Measurements from ENCODE around the gene GLT6D1. TPM values are rescaled to one million over a fixed set of nuclear protein-coding genes. Genes with fewer than 3 reads are reported as not detected.

Gene GLT6D1
- total and polyA plus RNA-seq, 2 of the 8 experiments (the other 6 are each of a cell fraction or from before 2014, with no cell fraction given): 1.3 to 2.1 TPM

GRCh38 chr9:135582966-135583687 is 56.2 kb downstream of the GLT6D1 start:
- no peak overlapping the region for H3K23ac ChIP-seq (ENCODE audit: insufficient read length)
- peaks cover 2 to 3% of the 10 kb centered on the region in 2 experiments; a peak in 1 of 4 replicates for H3K9me3 ChIP-seq (ENCODE audit: insufficient read depth in 2 of 2, low read depth in 1 of 2, low read length in 1 of 2)
- no peak overlapping the region for H2BK20ac ChIP-seq (ENCODE audit: low read length)
- H3K4ac ChIP-seq (replicated peaks; ENCODE audit: insufficient read length, low read depth, low read length): no peak overlapping the region
- H3K56ac ChIP-seq (replicated peaks; ENCODE audit: insufficient read length, low read depth, low read length): no peak overlapping the region
- H3K14ac ChIP-seq (ENCODE audit: insufficient read length): no peak overlapping the region
- CTCF ChIA-PET (ENCODE audit: partially characterized antibody): interaction anchor here (1.0 to 2.1 kb wide), 3 partner anchors 18 to 78 kb away, joined by 4 to 12 read pairs (median 11); no protein-coding TSS in a partner anchor
- H4K8ac ChIP-seq (ENCODE audit: extremely low read depth, insufficient read depth, low read length): no peak overlapping the region
- no peaks in the 10 kb centered on the region; a peak in 1 of 7 replicates for H3K4me1 ChIP-seq (replicated peaks in 1 of 4; ENCODE audit: control insufficient read depth in 3 of 4, insufficient read depth in 4 of 4, low read length in 3 of 4)
- TF ChIP-seq BACH1 (IDR thresholded peaks at IDR 0.05; ENCODE audit: low read length) (no peak), SAP30 (IDR thresholded peaks at IDR 0.05; ENCODE audit: insufficient read depth, insufficient replicate concordance, low read length) (no peak), ZNF274 (IDR thresholded peaks at IDR 0.05; ENCODE audit: borderline replicate concordance, extremely low read depth, low read length) (no peak)
- H2BK5ac ChIP-seq (ENCODE audit: low read depth, low read length): no peak overlapping the region
- no peak overlapping the region for H2BK12ac ChIP-seq (ENCODE audit: low read depth, low read length)
- 89% methylated on average over 19 of the region's 19 CpGs; no CpG with 5 or more reads in 1 of the 2 experiments for WGBS, 2 experiments (ENCODE audit: extremely low coverage in 1 of 2, insufficient coverage in 1 of 2, insufficient read length in 1 of 2, insufficient replicate concordance in 2 of 2, low coverage in 1 of 2, low lambda C conversion rate in 2 of 2, missing lambda C conversion rate in 1 of 2)
- H2BK120ac ChIP-seq (replicated peaks; ENCODE audit: low read depth, low read length): no peak overlapping the region
- no peak overlapping the region for H4K5ac ChIP-seq (ENCODE audit: insufficient read length, low read depth, low read length)
- no peak overlapping the region for H2AFZ ChIP-seq (ENCODE audit: low read length)
- H3K27ac ChIP-seq (ENCODE audit: low read depth, low read length): no peak overlapping the region
- DNase-seq (ENCODE audit: low read depth in 1 of 2, low spot score in 2 of 2) (peak in 1 of 2 experiments; percentile 30), FAIRE-seq (no peak)
- H3K27me3 ChIP-seq (replicated peaks in 1 of 4; ENCODE audit: control insufficient read depth in 3 of 4, extremely low read depth in 1 of 4, insufficient read depth in 3 of 4, low read length in 3 of 4): no peaks in the 10 kb centered on the region
- no peaks in the 10 kb centered on the region for H3K79me1 ChIP-seq (ENCODE audit: low read depth, low read length)
- H2AK5ac ChIP-seq (ENCODE audit: low read depth, low read length): no peak overlapping the region
- H3K23me2 ChIP-seq (ENCODE audit: low read depth, low read length): peaks cover 11% of the 10 kb centered on the region; the same call in 1 of the 2 replicates
- H4K91ac ChIP-seq (replicated peaks; ENCODE audit: insufficient read length, low read length): no peak overlapping the region
- no peaks in the 10 kb centered on the region for H3K79me2 ChIP-seq (ENCODE audit: control insufficient read depth in 1 of 2, insufficient read depth in 2 of 2, low read length in 2 of 2)
- no peak overlapping the region for H3K4me3 ChIP-seq (ENCODE audit: extremely low read depth in 1 of 4, insufficient read depth in 2 of 4, low read depth in 3 of 4, low read length in 4 of 4)
- no peaks in the 10 kb centered on the region for H4K20me1 ChIP-seq (replicated peaks in 1 of 2; ENCODE audit: control insufficient read depth in 1 of 2, insufficient read depth in 2 of 2, low read length in 2 of 2)
- H3K9ac ChIP-seq (replicated peaks in 1 of 4; ENCODE audit: extremely low read depth in 1 of 4, low read depth in 3 of 4, low read length in 3 of 4): no peak overlapping the region
- POLR2A ChIA-PET (ENCODE audit: partially characterized antibody): no interaction called here
- H3K36me3 ChIP-seq (ENCODE audit: control insufficient read depth in 2 of 4, insufficient read depth in 4 of 4, low read length in 3 of 4): no peaks in the 10 kb centered on the region
- no peak overlapping the region for H3K18ac ChIP-seq (ENCODE audit: extremely low read depth, low read length)
- no peak overlapping the region for H3K4me2 ChIP-seq (ENCODE audit: insufficient read depth in 1 of 2, low read depth in 2 of 2, low read length in 2 of 2)
- H2BK15ac ChIP-seq (ENCODE audit: low read length): no peak overlapping the region

Measured in H1 (cell line).